Ovary (tissue), 3 donors: ENCODE data around the gene OXA1L.

Experiments used
- POLR2A ChIP-seq: fragments of 450-650 bp; IDR thresholded peaks from one replicate; pipeline ENCODE4 v1.6.1; 2017; ENCODE audit warnings: antibody characterized with exemption, mild to moderate bottlenecking, moderate library complexity
- TF ChIP-seq, protein P1 (sequence below), 3 donors: fragments of 450-650 bp in 2 of 3; fragments of 200-600 bp in 1 of 3; IDR thresholded peaks; one replicate each; pipeline versions ENCODE4 v1.5.1 to v1.8.0; 2016 to 2022; ENCODE audit warnings: antibody characterized with exemption in 3 of 3, mild to moderate bottlenecking in 1 of 3
- donor health status: DM: no; HTN: no; CAD: no.

DNA sequence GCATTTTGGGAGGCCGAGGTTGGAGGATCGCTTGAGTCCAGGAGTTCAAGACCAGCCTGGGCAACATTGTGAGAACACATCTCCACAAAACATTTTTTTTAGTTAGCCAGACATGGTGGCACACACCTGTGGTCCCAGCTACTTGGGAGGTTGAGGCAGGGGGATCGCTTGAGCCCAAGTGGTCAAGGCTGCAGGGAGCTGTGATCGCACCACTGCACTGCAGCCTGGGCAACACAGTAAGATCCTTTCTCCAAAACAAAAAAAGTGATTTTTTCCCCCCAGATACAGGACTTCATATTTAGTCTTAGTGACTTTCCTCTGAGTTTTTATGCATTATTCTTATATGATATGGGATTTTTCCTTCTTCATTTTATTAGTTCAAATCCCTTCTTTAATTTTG is 20.2 kb downstream of the OXA1L start:
- TF ChIP-seq, protein P1, sequence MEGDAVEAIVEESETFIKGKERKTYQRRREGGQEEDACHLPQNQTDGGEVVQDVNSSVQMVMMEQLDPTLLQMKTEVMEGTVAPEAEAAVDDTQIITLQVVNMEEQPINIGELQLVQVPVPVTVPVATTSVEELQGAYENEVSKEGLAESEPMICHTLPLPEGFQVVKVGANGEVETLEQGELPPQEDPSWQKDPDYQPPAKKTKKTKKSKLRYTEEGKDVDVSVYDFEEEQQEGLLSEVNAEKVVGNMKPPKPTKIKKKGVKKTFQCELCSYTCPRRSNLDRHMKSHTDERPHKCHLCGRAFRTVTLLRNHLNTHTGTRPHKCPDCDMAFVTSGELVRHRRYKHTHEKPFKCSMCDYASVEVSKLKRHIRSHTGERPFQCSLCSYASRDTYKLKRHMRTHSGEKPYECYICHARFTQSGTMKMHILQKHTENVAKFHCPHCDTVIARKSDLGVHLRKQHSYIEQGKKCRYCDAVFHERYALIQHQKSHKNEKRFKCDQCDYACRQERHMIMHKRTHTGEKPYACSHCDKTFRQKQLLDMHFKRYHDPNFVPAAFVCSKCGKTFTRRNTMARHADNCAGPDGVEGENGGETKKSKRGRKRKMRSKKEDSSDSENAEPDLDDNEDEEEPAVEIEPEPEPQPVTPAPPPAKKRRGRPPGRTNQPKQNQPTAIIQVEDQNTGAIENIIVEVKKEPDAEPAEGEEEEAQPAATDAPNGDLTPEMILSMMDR (IDR thresholded peaks at IDR 0.05) = no peak
- TF ChIP-seq POLR2A = no peak
